ENCODE data around the gene MAP3K15.

DNA sequence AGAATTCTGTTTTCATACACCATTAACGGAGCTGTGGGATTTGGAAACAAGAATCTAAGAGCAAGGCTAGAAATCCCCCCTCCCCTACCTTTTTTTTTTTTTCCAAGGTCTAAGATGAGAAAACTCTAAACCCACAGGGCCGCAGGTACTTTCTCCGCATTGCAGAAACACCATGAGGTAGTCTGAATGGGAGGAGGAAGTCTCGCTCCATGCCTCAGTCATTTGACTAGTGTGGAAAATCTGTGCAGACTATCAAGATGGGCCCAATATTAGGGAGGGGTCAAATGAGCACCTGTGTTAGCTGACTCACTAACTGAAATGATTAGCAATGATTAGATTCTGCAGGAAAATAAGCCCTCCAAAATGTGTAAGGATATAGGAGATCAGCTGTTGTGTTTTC lies 40.9 kb upstream of the MAP3K15 start:
- TF ChIP-seq, protein P1, sequence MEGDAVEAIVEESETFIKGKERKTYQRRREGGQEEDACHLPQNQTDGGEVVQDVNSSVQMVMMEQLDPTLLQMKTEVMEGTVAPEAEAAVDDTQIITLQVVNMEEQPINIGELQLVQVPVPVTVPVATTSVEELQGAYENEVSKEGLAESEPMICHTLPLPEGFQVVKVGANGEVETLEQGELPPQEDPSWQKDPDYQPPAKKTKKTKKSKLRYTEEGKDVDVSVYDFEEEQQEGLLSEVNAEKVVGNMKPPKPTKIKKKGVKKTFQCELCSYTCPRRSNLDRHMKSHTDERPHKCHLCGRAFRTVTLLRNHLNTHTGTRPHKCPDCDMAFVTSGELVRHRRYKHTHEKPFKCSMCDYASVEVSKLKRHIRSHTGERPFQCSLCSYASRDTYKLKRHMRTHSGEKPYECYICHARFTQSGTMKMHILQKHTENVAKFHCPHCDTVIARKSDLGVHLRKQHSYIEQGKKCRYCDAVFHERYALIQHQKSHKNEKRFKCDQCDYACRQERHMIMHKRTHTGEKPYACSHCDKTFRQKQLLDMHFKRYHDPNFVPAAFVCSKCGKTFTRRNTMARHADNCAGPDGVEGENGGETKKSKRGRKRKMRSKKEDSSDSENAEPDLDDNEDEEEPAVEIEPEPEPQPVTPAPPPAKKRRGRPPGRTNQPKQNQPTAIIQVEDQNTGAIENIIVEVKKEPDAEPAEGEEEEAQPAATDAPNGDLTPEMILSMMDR (IDR thresholded peaks at IDR 0.05) = no peak
- TF ChIP-seq EZH2 (IDR thresholded peaks at IDR 0.05) (no peak), EZH2phosphoT487 (IDR thresholded peaks at IDR 0.05) (no peak)
